ENCODE data around the gene NAGS.
A peak's percentile ranks its signal among the peaks of the same experiment; 100 is the strongest.

NAGS gene

DNA sequence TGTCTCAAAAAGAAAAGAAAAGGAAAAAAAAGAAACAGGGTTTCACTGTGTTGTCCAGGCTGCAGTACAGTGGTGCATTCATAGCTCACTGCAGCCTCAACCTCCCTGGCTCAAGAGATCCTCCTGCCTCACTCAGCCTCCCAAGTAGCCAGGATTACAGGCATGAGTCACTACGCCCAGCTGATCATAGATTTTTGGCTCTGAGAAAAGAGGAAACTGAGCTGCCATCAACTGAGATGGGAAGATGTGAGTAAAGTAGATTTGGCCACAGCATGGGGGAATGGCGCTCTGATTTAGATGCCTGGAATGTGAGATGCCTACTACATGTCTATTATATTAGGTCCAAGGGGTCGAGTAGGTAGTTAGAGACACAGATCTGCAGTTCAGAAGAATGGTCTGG lies 5.9 kb upstream of the NAGS start:
- no peak for DNase-seq (ENCODE audit: extremely low read depth, low read depth)
- TF ChIP-seq, protein P1, sequence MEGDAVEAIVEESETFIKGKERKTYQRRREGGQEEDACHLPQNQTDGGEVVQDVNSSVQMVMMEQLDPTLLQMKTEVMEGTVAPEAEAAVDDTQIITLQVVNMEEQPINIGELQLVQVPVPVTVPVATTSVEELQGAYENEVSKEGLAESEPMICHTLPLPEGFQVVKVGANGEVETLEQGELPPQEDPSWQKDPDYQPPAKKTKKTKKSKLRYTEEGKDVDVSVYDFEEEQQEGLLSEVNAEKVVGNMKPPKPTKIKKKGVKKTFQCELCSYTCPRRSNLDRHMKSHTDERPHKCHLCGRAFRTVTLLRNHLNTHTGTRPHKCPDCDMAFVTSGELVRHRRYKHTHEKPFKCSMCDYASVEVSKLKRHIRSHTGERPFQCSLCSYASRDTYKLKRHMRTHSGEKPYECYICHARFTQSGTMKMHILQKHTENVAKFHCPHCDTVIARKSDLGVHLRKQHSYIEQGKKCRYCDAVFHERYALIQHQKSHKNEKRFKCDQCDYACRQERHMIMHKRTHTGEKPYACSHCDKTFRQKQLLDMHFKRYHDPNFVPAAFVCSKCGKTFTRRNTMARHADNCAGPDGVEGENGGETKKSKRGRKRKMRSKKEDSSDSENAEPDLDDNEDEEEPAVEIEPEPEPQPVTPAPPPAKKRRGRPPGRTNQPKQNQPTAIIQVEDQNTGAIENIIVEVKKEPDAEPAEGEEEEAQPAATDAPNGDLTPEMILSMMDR (IDR thresholded peaks at IDR 0.05; ENCODE audit: low read depth, low read length): no peak

DNA sequence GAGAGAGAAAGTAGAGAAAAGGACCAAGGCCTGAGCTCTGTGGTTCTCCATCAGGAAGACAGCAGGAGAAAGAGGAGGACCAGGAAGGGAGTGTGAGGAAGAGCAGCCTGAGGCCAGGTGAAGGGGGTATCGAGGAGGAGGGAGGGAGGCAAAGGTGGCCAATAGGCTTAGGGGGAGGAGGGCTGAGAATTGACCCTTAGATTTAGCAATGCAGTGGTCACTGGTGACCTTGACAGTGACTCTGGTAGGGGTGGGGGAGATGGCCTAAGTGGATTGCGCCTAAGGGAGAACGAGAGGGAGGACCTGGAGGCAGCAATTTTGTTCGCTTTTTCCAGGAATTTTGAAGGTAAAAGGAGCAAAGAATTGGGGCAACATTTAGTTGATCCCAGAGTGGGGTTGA lies 5.4 kb upstream of the NAGS start:
- no peak for DNase-seq (ENCODE audit: extremely low read depth, low read depth)
- TF ChIP-seq, protein P1 (IDR thresholded peaks at IDR 0.05; ENCODE audit: low read depth, low read length): no peak

DNA sequence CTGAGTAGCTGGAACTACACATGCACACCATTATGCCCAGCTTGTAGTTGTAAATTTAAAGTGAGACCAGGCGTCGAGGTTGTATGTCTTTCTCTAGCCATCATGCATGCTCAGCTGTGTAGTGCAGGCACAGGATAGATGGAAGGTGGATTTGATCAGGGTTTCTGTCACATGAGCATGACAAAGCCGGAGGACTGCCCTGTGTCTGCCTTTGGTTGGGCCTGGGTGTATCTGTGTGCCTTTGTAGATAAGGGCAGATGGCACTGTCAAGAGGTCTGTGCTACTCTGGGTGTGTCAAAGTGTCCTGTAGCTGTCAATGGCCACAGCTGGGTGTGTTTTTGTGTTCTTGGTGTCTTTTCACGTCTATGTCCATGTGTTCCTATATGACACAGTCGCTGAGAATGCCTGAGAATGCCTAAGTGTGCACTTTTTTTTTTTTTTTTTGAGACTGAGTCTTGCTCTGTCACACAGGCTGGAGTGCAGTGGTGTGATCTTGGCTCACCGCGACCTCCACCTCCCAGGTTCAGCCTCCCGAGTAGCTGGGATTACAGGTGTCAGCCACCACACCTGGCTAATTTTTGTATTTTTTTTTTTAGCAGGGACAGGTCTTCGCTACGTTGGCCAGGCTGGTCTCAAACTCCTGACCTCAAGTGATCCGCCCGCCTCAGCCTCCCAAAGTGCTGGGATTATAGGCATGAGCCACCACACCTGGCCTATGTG lies 4.1 kb upstream of the NAGS start:
- DNase-seq (ENCODE audit: extremely low read depth, low read depth): no peak
- TF ChIP-seq, protein P1 (IDR thresholded peaks at IDR 0.05; ENCODE audit: low read depth, low read length): no peak

DNA sequence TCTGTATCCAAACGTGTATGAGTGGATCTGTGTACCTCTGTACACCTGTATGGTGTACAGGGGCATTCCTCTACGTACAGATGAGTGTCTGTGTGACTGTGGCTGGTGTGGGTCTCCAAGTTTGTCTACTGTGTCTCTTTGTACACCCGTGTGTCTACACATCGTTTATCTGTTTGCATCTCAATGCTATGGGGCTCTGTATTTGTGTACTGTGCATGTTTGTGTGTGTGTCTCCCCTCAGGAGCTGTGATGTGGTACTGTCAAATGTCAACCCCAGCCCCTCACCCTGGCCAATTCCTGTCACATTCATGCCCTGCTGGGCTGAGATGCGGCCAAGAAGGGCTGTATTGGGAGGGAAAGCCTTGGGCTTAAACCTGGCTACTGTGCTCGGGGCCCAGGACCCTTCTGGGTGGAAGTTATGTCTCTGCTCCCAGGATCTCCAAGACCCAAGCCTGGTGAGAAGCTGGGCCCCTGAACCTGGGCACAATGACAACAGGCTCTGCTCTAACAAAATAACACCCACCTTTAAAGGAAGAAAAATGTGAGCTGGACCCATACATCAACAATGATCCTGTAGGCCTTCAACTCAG lies 3.5 kb upstream of the NAGS start:
- TF ChIP-seq, protein P1 (IDR thresholded peaks at IDR 0.05; ENCODE audit: low read depth, low read length): no peak
- DNase-seq (ENCODE audit: extremely low read depth, low read depth): no peak

DNA sequence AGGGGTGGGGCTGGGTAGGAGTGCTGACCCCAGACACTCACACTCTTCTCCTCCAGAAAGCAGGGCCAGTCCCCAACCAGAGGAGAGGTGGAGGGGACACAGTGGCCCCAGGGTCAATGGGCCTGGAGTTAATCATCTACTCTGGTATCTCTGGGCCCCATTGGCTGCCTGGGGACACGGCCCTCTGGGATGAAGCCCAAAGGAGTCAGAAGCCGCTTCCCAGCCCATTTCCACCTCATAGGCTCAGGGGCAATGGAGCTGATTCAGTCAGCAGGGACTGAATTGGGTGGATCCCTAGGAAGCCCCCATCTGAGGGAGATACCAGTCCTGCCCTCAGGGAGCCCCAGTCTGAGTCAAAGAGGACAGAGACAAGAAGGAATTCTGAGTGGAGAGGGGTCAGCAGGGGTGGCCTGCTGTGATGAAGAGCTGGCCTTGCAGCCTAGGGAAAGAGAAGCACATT lies 2.9 kb upstream of the NAGS start:
- DNase-seq (ENCODE audit: extremely low read depth, low read depth): no peak
- TF ChIP-seq, protein P1 (IDR thresholded peaks at IDR 0.05; ENCODE audit: low read depth, low read length): no peak

DNA sequence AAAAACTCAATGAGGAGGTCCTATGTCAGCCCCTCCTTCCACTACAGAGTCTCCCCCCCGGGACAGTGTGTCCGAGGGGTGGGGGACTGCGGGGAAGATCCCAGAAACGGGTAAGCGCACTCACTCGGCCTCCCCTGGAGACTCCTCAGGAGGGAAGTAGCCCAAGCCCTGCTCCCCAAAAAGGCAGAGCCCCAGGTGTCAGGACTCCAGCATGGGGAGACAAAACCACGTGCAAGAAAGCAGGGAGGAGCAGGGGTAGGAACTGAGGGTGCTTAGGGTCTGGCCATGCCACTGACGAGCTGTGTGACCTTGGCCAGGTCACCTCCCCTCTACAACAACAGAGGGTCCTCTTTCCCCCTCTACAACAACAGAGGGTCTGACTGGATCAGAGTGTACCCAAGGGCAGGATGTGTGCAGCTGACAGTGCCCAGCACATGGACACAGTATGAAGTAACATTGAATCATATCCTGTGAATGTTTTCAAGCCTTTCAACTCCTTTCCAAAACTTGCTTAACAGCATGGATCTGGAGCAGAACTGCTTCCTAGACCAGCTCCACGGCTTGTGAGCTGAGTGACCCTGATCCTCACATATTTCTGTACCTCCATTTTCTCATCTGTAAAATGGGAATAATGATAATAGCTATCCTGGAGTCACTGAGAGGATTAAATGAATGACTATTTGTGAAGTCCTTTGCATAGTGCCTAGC lies 2.1 kb upstream of the NAGS start:
- TF ChIP-seq, protein P1 (IDR thresholded peaks at IDR 0.05; ENCODE audit: low read depth, low read length): no peak

More for the DNA sequence above, 2.1 kb upstream of the NAGS start:
- peak; percentile 38 for DNase-seq (ENCODE audit: extremely low read depth, low read depth)
